ENCODE results near the gene IDE.

DNA sequence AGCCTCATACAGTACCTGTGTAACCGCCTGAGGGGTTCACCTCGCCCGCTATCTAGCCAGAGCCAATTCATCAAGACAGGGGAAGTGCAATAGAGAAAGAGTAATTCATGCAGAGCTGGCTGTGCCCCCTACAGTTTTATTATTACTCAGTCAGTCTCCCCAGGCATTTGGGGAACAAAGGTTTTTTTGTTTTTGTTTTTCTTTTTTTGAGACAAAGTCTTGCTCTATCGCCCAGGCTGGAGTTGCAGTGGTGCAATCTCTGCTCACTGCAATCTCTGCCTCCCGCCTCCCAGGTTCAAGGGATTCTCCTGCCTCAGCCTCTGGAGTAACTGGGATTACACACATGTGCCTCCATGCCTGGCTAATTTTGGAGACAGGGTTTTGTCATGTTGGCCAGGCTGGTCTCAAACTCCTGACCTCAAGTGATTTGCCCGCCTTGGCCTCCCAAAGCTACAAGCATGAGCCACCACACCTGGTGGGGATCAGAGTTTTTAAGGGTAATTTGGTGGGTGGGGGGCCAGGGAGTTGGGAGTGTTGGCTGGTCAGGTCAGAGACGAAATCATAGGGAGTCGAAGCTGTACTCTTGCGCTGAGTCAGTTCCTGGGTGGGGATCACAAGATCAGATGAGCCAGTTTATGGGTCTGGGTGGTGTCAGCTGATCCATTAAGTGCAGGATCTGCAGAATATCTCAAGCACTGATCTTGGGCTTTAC lies 166.4 kb downstream of the IDE start:
- TF ChIP-seq, protein P1, sequence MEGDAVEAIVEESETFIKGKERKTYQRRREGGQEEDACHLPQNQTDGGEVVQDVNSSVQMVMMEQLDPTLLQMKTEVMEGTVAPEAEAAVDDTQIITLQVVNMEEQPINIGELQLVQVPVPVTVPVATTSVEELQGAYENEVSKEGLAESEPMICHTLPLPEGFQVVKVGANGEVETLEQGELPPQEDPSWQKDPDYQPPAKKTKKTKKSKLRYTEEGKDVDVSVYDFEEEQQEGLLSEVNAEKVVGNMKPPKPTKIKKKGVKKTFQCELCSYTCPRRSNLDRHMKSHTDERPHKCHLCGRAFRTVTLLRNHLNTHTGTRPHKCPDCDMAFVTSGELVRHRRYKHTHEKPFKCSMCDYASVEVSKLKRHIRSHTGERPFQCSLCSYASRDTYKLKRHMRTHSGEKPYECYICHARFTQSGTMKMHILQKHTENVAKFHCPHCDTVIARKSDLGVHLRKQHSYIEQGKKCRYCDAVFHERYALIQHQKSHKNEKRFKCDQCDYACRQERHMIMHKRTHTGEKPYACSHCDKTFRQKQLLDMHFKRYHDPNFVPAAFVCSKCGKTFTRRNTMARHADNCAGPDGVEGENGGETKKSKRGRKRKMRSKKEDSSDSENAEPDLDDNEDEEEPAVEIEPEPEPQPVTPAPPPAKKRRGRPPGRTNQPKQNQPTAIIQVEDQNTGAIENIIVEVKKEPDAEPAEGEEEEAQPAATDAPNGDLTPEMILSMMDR (conservative IDR thresholded peaks at IDR 0.05): no peak
- TF ChIP-seq EZH2 (IDR thresholded peaks at IDR 0.05; ENCODE audit: low read depth): no peak
